ENCODE measurements around the gene SPN.
"Not testable (repeated sequence)": the region's sequence is repeated elsewhere in the genome, so short reads cannot be mapped to it uniquely, and the experiment has no call there.

The SPN gene

DNA sequence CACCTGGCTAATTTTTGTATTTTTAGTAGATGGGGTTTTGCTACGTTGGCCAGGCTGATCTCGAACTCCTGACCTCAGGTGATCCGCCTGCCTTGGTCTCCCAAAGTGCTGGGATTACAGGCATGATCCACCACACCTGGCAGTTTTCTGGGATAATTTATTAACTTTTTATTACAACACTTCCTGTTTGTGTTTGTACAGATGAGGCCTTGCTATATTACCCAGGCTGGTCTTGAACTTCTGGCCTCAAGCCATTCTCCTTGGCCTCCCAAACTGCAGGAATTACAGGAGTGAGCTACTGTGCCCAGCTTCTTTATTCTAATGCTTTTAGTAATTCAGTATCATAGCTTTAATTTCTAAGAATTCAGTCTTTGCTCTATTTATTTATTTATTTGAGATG, 16.1 kb upstream of the SPN start:
- DNase-seq, result no peak

DNA sequence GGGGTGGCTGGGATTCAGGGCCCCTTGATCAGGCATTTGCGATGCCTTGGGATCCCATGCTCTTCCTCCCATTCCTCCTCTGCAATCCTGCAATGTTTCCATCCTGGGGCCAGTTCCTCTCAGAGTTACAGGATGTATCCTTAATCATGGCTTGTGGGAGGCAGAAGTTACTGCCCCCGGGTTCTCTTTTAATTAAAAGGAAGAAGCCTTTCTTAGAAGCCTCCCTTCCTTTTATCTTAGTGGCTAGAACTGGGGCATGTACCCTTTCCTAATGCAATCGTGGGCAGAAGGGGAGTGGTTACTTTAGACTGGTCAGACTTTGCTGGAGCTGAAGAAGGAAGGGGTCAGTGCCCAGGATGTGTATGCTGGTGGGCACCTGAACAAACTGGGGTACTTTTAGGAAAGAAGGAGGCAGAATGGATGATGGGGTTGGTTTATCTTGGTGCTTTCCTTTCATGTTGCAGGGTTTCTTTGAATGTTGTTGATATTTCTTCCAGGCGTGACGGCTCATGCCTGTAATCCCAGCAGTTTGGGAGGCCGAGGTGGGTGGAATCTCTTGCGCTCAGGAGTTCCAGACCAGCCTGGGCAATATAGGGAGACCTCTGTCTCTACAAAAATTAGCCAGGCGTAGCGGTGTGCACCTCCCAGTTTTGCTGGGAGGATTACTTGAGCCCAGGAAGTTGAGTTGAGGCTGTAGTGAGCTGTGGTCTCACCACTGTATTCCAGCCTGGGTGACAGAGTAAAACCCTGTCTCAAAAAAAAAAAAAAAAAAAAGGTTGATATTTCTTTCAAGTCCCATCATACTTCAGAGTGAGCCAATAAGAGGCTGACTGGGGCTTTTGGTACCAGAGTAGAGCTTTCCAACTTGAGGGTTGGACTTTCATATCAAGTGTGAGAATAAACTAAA, 13.2 kb upstream of the SPN start:
- DNase-seq, result peak; percentile 16

DNA sequence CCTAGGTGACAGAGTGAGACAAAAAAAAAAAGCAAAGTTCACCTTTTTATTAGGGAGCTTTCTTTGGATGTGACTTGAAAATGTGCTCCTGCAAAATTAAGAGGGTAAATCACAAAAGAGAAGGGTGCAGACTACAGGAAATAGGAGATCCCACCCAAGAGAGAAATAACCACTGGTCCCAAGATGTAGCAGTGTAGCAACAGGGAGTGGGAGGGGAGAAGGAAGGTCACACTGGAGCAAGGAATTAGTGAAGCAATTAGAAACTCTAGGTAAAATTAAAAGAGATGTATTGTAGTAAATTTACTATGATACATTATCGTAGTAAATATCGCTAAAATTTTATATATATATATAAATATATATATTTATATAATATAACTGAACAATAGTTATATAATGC, 12.3 kb upstream of the SPN start:
- no peak for DNase-seq

DNA sequence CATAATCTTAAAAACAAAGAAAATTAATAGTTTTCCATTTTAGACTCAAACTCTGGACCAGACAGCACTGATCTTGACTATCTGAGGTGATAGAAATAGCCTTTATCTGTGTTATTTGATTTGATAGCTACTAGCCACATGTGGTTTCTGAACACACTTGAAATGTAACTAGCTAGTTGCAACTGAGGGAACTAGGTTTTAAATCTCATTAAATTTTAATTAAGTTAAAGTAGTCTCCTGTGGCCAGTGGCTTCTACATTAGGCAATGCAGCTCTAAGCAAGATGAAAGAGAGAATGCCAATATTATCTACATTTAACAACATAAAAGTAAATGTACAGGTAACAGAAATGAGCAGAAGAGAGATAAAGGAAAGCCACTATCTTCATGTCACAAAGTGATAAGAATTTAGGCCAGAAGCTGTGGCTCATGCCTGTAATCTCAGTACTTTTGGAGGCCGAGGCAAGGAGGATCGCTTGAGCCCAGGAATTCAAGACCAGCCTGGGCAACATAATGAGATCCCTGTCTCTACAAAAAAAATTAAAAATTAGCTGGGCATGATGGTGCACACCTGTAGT, 11.2 kb upstream of the SPN start:
- no peak for DNase-seq

DNA sequence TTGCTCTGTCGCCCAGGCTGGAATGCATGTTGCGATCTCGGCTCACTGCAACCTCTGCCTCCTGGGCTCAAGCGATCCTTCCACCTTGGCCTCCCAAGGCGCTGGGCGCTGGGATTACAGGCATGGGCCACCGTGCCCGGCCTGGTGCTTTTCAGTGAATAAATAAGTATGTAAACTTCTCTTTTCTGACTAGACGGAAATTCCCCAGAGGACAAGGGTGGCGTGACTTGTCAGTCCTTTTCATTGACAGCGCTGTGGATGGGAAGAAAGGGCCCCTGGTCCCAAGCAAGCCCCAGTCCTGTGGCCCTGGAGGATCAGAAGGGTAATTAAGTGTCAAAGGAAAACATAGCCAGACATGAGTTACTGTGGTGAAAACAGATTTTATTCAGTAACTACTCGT, 9.6 kb upstream of the SPN start:
- DNase-seq, result no peak

DNA sequence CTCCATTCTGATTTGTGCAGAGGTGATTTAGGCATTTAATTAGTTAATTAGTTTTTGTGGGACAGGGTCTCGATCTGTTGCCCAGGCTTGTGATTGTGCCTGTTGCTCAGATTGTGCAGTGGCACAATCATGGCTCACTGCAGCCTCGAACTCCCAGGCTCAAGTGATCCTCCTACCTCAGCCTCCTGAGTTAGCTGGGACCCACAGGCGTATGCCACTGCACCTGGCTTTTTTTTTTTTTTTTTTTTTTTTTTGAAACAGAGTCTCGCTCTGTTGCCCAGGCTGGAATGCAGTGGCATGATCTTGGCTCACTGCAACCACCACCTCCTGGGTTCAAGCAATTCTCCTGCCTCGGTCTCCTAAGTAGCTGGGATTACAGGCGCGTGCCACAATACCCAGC, 9.2 kb upstream of the SPN start:
- DNase-seq, result not testable (repeated sequence)

DNA sequence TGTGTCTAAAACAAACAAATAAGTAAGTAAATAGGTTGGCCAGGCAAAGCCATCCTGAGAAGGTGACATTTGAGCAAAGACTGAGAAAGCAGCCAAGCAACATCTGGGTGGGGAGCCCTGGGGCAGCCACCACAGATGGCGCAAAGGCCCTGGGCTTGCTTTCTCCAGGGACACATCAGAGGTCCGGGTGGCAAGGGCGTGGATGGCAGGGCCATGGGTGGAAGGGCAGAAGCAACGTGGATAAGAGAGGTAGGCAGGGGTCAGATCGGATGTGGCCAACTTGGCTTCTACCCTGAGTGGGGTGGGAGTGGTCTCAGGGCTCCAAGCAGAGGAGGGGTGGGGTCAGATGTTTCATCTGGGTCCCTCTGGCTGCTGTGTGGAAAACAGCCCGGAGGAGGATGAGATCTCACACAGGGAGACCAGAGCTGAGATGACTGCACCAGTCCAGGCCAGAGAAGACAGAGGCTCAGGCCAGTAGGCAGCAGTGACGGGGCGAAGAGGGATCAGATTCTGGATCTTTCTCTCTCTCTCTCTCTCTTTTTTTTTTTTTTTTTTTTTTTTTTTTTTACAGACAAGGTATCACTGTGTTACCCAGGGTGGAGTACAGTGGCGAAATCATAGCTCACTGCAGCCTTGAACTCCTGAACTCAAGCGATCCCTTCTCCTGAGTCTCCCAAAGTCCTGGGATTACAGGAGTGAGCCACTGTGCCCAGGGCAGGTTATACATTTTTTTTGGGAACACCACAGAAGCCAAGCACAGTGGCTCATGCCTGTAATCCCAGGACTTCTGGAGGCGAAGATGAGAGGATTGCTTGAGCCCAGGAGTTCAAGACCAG, 6.1 kb upstream of the SPN start:
- no peak for DNase-seq

DNA sequence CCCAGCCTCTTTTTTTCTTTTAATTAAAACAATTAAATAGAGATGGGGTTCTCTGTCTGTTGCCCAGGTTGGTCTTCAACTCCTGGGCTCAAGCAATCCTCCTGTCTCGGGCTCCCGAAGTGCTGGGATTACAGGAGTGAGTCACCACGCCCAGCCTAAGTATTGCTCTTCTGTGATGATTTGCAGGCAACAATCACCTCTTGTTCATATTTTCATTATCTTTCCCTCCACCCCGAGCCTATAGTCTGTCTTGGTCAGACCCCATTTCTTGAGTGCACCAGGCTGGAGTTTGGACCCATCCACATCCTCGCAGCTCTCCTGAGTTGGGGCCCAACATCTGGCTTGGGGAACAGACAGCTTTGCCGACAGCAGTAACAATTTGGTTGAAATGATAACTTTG, 4.3 kb upstream of the SPN start:
- DNase-seq, result no peak

DNA sequence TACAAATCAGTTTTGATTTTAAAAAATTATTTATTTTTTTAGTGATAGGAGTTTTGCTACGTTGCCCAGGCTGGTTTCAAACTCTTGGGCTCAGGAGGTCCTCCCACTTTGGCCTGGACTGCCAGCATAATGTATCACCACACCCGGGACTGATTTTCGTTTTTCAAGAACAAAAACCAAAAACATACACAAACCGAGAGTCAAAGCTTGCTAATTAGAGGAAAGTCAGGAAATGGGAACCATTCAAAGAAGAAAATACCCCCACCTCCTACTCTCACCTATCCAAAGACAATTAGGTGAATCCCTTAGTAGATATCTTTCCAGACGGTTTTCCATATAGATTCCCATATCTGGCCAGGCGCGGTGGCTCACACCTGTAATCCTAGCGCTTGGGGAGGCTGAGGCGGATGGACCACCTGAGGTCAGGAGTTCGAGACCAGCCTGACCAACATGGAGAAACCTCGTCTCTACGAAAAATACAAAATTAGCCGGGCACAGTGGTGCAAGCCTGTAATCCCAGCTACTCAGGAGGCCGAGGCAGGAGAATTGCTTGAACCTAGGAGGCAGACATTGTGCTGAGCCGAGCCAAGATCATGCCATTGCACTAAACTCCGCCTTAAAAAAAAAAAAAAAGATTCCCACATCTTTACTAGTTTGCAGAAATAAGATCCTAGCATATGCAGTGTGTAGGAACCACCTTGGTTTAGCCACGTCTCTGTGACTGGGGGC, 883 bp upstream of the SPN start:
- no peak for DNase-seq

DNA sequence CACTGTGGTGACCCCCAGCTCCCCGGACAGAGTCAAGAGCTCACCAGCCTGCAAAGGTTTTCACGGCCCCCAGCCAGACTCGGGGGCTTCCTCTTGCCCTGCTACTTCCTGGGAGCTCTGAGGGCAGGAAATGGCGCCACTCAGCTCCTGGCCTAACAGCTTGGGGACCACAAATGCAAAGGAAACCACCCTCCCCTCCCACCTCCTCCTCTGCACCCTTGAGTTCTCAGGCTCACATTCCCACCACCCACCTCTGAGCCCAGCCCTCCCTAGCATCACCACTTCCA, 375 bp upstream of the SPN start:
- DNase-seq, result no peak

DNA sequence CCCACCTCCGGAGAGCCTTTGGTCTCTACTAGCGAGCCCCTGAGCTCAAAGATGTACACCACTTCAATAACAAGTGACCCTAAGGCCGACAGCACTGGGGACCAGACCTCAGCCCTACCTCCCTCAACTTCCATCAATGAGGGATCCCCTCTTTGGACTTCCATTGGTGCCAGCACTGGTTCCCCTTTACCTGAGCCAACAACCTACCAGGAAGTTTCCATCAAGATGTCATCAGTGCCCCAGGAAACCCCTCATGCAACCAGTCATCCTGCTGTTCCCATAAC, 702 bp downstream of the SPN start:
- no peak for DNase-seq

DNA sequence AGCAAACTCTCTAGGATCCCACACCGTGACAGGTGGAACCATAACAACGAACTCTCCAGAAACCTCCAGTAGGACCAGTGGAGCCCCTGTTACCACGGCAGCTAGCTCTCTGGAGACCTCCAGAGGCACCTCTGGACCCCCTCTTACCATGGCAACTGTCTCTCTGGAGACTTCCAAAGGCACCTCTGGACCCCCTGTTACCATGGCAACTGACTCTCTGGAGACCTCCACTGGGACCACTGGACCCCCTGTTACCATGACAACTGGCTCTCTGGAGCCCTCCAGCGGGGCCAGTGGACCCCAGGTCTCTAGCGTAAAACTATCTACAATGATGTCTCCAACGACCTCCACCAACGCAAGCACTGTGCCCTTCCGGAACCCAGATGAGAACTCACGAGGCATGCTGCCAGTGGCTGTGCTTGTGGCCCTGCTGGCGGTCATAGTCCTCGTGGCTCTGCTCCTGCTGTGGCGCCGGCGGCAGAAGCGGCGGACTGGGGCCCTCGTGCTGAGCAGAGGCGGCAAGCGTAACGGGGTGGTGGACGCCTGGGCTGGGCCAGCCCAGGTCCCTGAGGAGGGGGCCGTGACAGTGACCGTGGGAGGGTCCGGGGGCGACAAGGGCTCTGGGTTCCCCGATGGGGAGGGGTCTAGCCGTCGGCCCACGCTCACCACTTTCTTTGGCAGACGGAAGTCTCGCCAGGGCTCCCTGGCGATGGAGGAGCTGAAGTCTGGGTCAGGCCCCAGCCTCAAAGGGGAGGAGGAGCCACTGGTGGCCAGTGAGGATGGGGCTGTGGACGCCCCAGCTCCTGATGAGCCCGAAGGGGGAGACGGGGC, 1.3 kb downstream of the SPN start:
- DNase-seq, result no peak

DNA sequence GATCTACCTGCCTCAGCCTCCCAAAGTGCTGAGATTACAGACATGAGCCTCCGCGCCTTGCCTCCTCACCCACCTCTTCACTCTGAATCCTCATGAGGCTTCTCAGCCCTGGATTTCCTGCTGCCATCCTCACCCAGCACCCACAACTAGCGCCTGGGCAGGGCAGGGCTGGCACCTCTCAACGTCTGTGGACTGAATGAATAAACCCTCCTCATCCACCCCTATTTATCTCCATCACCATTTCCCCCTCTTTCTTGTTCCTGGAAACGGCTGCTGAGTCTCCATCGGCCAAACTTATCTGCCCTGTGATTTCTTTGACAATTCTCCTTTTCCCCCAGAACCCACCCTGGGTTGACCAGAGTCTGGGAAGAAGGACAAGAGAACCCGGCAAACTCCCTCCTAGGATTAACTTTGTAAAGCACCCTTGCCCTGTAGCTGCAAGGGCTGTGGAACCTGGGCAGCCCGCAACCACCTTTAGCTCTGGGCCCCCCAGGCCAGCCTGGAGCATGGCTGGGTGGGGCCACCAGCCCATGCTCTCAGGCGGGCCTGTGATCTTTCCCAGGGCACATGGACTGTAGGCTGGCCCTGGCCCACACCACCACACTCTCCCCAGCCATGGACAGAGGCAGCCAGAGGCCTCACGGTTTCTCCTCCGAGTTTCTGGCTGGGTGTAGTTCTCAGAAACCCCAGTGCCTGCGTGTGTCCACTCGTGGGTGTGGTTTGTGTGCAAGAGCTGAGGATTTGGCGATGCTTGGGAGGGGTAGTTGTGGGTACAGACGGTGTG, 2.4 kb downstream of the SPN start:
- no peak for DNase-seq

DNA sequence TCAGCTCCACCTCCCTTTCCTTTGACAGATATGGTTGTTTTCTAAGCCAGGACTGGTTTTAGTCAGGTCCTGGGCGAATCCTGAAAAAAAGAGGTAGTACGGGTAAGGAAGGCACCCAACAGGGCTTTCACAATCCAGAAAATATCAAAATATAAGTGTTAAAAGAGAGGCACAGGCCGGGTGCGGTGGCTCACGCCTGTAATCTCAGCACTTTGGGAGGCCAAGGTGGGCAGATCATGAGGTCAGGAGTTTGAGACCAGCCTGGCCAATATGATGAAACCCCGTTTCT, 4.2 kb downstream of the SPN start:
- DNase-seq, result not testable (repeated sequence)

DNA sequence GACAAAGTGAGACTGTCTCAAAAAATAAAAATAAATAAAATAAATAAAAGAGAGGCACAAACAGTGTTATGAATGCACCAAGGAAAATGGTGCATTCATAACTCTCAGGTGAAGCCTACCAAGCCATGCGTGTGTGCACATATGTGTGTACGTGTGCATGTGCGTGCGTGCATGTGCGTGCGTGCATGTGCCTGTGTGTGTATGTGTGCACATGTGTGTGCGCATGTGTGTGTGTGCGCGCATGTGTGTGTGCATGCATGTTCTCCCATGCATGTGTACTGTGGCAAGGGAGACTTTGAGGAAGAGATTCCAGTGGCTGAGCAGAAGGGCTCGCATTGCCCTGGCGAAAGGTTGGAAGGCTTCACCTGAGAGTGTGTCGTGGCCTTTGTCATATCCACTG, 4.7 kb downstream of the SPN start:
- no peak for DNase-seq

DNA sequence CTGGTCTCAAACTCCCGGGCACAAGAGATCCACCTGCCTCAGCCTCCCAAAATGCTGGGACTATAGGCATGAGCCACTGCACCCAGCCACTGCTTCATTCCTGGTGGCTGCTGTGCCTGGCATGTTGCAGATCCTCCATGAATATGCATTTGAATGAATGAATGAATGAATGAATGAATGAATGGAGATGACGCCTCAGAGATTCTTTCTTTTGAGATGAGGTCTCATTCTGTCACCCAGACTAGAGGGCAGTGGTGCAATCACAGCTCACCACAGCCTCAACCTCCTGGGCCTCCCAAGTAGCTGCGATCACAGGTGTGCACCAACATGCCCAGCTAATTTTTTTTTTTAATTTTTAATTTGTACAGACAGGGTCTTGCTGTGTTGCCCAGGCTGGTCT, 5.2 kb downstream of the SPN start:
- no peak for DNase-seq

DNA sequence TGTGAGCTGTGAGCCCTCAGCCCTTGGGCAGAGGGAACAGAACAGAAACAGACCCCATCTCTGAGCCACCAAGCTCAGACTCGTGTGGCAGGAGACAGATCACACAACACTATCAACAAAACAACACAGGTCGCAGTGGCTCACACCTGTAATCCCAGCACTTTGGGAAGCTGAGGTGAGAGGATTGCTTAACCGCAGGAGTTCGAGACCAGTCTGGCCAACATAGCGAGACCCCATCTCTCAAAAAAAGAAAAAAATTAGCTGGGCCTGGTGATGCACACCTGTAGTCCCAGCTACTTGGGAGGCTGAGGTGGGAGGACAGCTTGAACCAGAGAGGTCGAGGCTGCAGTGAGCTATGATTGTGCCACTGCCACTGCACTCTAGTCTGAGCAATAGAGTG, 10.5 kb downstream of the SPN start:
- no peak for DNase-seq

DNA sequence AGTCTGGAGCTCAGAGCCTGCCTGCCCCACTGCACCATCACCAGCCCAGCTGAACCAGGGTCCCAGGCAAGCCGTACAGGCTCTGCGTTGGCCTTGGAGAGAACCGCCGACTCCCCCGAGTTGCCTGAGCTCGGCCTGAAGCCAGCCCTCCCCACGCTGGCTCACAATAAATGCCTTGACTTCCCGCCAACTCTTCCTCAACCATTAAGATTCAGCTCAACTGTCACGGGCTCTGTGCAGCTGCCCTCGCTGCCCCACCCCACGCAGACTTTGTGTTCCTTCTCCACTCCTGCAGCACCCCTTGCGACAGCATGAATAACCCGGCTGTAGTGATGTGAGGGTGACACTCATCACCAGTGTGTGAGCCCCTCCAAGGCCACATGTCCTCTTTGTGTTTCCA, 11.1 kb downstream of the SPN start:
- no peak for DNase-seq

DNA sequence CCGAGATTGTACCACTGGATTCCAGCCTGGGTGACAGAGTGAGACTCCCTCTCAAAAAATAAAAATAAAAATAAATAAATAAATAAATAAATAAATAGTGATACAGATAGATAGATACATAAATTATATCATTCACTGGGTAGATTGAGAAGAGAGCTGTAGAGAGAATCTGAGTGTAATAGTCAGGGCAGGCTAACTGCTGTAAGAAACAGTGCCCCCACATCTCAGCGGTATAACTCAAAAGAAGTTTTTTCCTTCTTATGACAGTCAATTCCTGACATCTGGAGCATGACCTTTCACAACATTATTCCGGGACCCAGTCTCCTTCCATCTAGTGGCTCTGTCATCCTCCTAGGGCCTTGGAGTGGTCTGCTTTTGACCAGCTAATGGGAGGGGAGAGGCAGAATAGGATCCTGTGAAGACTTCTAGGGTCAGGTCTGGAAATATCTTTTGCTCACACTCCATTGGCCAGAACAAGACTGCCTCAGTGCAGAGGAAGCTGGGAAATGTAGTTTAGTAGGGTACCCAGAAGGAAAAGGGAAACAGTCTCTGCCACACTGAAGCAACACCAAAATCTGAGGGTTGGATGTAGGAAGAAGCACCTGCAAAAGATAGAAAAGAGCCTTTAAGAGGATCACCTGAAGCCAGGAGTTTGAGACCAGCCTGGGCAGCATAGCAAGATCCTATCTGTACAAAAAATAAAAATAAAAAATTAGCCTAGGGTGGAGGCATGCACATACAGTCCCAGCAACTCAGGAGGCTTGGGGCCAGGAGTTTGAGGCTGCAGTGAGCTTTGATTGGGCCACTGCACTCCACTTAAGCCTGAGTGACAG, 13.0 kb downstream of the SPN start:
- peak; percentile 53 for DNase-seq

DNA sequence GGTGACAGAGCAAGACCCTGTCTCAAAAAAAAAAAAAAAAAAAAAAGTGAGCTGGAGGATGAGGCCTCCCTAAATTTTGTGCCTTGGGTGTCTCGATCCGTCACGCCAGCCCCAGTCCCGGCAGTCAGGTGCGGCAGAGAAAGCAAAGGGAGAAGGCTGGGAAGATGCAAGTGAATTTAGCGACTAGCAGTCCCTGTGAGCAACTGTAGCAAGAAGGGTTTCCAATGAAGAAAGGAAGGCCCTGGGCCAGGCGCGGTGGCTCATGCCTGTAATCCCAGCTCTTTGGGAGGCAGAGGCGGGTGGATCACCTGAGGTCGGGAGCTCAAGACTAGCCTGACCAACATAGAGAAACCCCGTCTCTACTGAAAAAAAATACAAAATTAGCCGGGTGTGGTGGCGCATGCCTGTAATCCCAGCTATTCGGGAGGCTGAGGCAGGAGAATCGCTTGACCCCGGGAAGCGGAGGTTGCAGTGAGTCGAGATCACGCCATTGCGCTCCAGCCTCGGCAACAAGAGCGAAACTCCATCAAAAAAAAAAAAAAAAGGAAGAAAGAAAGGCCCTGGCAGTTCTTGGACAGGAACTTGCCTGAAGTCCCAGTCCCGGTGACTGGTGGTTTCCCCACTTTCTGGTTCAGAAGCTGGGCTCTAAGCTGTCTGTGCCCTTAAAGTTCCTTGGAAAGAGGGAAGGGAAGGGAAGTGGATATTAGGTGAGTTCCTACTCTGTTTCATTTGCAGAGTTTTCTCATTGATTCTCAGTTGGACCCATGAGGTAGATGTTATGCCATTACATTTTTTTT, 14.1 kb downstream of the SPN start:
- no peak for DNase-seq

Measured in DMS53 (cell line).